ENCODE results near the gene TRPT1.

TRPT1 gene

GRCh38 chr11:64207256-64208085 lies 18.5 kb downstream of the TRPT1 start:
- DNase-seq (ENCODE audit: low spot score): peak; percentile 93
- TF ChIP-seq, protein P1, sequence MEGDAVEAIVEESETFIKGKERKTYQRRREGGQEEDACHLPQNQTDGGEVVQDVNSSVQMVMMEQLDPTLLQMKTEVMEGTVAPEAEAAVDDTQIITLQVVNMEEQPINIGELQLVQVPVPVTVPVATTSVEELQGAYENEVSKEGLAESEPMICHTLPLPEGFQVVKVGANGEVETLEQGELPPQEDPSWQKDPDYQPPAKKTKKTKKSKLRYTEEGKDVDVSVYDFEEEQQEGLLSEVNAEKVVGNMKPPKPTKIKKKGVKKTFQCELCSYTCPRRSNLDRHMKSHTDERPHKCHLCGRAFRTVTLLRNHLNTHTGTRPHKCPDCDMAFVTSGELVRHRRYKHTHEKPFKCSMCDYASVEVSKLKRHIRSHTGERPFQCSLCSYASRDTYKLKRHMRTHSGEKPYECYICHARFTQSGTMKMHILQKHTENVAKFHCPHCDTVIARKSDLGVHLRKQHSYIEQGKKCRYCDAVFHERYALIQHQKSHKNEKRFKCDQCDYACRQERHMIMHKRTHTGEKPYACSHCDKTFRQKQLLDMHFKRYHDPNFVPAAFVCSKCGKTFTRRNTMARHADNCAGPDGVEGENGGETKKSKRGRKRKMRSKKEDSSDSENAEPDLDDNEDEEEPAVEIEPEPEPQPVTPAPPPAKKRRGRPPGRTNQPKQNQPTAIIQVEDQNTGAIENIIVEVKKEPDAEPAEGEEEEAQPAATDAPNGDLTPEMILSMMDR (IDR thresholded peaks at IDR 0.05; ENCODE audit: extremely low read depth, insufficient read depth, missing control alignments): no peak
- in situ Hi-C loops (cut with MboI; ENCODE audit: low pct_unique_long_range_greater_than_20kb, low sequenced_read_pairs, unreplicated experiment): no loop called here

- TF ChIP-seq, protein P1 (IDR thresholded peaks at IDR 0.05; ENCODE audit: extremely low read depth, insufficient read depth, missing control alignments): no peak
- peak; percentile 69 for DNase-seq (ENCODE audit: low spot score)
- in situ Hi-C loops (cut with MboI; ENCODE audit: low pct_unique_long_range_greater_than_20kb, low sequenced_read_pairs, unreplicated experiment): no loop called here
These were observed 19.3 kb downstream of the TRPT1 start, which contains the start of gene FERMT3 for GRCh38 chr11:64206457-64207255. Gene FERMT3, plus strand, starts transcription at chr11:64206721. Its CDS starts 644 bp downstream, at chr11:64207365.

DNA sequence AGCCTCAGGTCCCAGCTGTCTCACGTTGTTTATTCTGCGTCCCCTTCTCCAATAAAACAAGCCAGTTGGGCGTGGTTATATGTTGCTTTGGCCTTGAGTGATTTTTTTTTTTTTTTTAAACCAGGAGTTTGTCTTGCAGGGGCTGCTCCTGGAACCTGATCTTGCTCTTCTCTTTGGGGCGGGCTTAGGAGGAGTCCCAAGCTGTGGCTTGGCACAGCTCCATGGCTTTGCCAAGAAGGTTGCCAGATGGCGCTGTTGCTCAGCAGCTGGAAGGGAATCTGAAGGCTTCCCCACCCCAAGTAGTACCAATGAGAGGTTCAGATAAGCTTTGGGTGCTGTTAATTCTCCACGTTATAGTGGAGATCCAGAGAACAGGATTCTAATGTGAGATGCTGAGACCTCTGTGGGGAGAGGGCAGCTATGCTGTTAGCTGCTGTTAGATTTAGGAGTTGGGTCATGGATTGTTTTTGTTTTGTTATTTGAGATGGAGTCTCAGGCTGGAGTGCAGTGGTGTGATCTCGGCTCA lies 21.5 kb downstream of the TRPT1 start:
- TF ChIP-seq, protein P1 (IDR thresholded peaks at IDR 0.05; ENCODE audit: extremely low read depth, insufficient read depth, missing control alignments): peak; percentile 73
- in situ Hi-C loops (cut with MboI; ENCODE audit: low pct_unique_long_range_greater_than_20kb, low sequenced_read_pairs, unreplicated experiment): no loop called here
- DNase-seq (ENCODE audit: low spot score): peak; percentile 79

GRCh38 chr11:64204080-64204440 lies 21.9 kb downstream of the TRPT1 start:
- TF ChIP-seq, protein P1 (IDR thresholded peaks at IDR 0.05; ENCODE audit: extremely low read depth, insufficient read depth, missing control alignments): no peak
- in situ Hi-C loops (cut with MboI; ENCODE audit: low pct_unique_long_range_greater_than_20kb, low sequenced_read_pairs, unreplicated experiment): no loop called here

GRCh38 chr11:64203421-64204079 lies 22.4 kb downstream of the TRPT1 start:
- DNase-seq (ENCODE audit: low spot score): no peak
- in situ Hi-C loops (cut with MboI; ENCODE audit: low pct_unique_long_range_greater_than_20kb, low sequenced_read_pairs, unreplicated experiment): no loop called here
- TF ChIP-seq, protein P1 (IDR thresholded peaks at IDR 0.05; ENCODE audit: extremely low read depth, insufficient read depth, missing control alignments): no peak

More at GRCh38 chr11:64204080-64204440, 21.9 kb downstream of the TRPT1 start:
- DNase-seq (ENCODE audit: low spot score): no peak

DNA sequence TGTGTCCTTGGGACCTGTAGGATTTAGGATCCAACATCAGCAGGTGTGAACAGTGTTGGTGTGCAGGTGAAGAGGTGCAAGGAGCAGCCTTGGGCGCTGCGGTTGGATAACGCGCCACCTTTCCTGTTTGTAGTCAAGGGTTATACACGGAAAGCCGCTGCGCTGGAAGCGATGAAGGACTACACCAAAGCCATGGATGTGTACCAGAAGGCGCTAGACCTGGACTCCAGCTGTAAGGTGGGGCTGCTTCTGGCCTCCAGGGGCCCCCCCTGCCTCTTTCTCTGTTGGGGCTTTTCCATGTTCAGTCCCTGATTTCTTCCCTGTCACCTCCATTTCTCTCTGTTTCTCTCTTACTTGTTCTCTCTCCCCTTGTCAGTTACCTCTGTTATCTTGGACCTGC lies 23.0 kb downstream of the TRPT1 start:
- TF ChIP-seq, protein P1 (IDR thresholded peaks at IDR 0.05; ENCODE audit: extremely low read depth, insufficient read depth, missing control alignments): no peak
- in situ Hi-C loops (cut with MboI; ENCODE audit: low pct_unique_long_range_greater_than_20kb, low sequenced_read_pairs, unreplicated experiment): no loop called here

More for the DNA sequence above, 23.0 kb downstream of the TRPT1 start:
- DNase-seq (ENCODE audit: low spot score): no peak
